ENCODE results near the gene TMPRSS12.

DNA sequence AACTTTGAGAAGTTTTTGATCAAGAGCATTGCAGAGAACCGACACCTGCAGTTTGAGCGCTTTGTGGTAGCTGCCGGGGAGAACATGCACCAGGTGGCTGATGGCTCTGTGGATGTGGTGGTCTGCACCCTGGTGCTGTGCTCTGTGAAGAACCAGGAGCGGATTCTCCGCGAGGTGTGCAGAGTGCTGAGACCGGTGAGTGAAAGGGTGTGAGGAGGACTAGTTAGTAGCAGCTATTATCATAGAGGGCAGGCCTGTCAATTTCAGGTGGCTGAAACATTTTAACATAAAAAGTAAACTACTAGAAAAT lies 82.6 kb downstream of the TMPRSS12 start:
- TF ChIP-seq, protein P1, sequence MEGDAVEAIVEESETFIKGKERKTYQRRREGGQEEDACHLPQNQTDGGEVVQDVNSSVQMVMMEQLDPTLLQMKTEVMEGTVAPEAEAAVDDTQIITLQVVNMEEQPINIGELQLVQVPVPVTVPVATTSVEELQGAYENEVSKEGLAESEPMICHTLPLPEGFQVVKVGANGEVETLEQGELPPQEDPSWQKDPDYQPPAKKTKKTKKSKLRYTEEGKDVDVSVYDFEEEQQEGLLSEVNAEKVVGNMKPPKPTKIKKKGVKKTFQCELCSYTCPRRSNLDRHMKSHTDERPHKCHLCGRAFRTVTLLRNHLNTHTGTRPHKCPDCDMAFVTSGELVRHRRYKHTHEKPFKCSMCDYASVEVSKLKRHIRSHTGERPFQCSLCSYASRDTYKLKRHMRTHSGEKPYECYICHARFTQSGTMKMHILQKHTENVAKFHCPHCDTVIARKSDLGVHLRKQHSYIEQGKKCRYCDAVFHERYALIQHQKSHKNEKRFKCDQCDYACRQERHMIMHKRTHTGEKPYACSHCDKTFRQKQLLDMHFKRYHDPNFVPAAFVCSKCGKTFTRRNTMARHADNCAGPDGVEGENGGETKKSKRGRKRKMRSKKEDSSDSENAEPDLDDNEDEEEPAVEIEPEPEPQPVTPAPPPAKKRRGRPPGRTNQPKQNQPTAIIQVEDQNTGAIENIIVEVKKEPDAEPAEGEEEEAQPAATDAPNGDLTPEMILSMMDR (IDR thresholded peaks at IDR 0.05) = no peak
- no peak for TF ChIP-seq EZH2 (IDR thresholded peaks at IDR 0.05)
- TF ChIP-seq EZH2phosphoT487 (IDR thresholded peaks at IDR 0.05) = no peak

Data from neural progenitor cell (in vitro differentiated cells).